Hepatocyte (in vitro differentiated cells): ENCODE results near the gene PIK3R4. TPM values are rescaled to one million over a fixed set of nuclear protein-coding genes. Genes with fewer than 3 reads are reported as not detected.

Experiments
- DNase-seq: peaks from one replicate; pipeline ENCODE4 v3.0.0-alpha.2; 2016; ENCODE audit warnings: low spot score
- H2AFZ ChIP-seq: fragments of 200-600 bp; sonication (generic); 2 replicates; pipeline ENCODE4 v1.6.0; 2016; ENCODE audit warnings: antibody characterized with exemption, mild to moderate bottlenecking
- H3K27ac ChIP-seq: fragments of 200-600 bp; sonication (generic); 2 replicates; pipeline ENCODE4 v1.5.1; 2016; ENCODE audit warnings: mild to moderate bottlenecking
- H3K27me3 ChIP-seq: fragments of 200-600 bp; sonication (generic); 2 replicates; pipeline ENCODE4 v1.6.1; 2016
- H3K36me3 ChIP-seq: fragments of 200-600 bp; sonication (generic); replicated peaks from 2 replicates; pipeline ENCODE4 v1.5.1; 2016; ENCODE audit warnings: low read depth; ENCODE audit not compliant: insufficient read depth
- H3K4me1 ChIP-seq: fragments of 200-600 bp; sonication (generic); 2 replicates; pipeline ENCODE4 v1.5.1; 2016; ENCODE audit warnings: mild to moderate bottlenecking, moderate library complexity; ENCODE audit not compliant: insufficient read depth
- H3K4me2 ChIP-seq: fragments of 200-600 bp; sonication (generic); 2 replicates; pipeline ENCODE4 v1.6.0; 2016
- H3K4me3 ChIP-seq: fragments of 200-600 bp; sonication (generic); 2 replicates; pipeline ENCODE4 v1.5.1; 2016; ENCODE audit warnings: mild to moderate bottlenecking
- H3K79me2 ChIP-seq: fragments of 200-600 bp; sonication (generic); 2 replicates; pipeline ENCODE4 v1.6.0; 2017; ENCODE audit warnings: mild to moderate bottlenecking
- H3K9me2 ChIP-seq: fragments of 200-600 bp; sonication (generic); replicated peaks from 2 replicates; pipeline ENCODE4 v1.6.0; 2017; ENCODE audit warnings: mild to moderate bottlenecking; ENCODE audit not compliant: insufficient read depth
- H3K9me3 ChIP-seq: fragments of 200-600 bp; sonication (generic); 2 replicates; pipeline ENCODE4 v1.5.1; 2016; ENCODE audit warnings: low read depth, mild to moderate bottlenecking
- H4K20me1 ChIP-seq: fragments of 200-600 bp; sonication (generic); 2 replicates; pipeline ENCODE4 v1.6.0; 2016; ENCODE audit warnings: mild to moderate bottlenecking; ENCODE audit not compliant: insufficient read depth, poor library complexity, severe bottlenecking
- EZH2 ChIP-seq: fragments of 200-600 bp; sonication (generic); IDR thresholded peaks from 2 replicates; pipeline ENCODE4 v1.6.1; 2016; ENCODE audit warnings: antibody characterized with exemption, mild to moderate bottlenecking, borderline replicate concordance
- EZH2phosphoT487 ChIP-seq: fragments of 200-600 bp; sonication (generic); IDR thresholded peaks from one replicate; pipeline ENCODE4 v1.6.1; 2018; ENCODE audit warnings: antibody characterized with exemption, mild to moderate bottlenecking, low read depth, moderate library complexity; ENCODE audit not compliant: unreplicated experiment, severe bottlenecking
- WGBS: methylation state at CpG from one replicate; pipeline ENCODE4 v1.1.6; 2016; ENCODE audit warnings: low lambda C conversion rate; ENCODE audit errors: missing lambda C conversion rate; 5-methylcytosine and 5-hydroxymethylcytosine counted together
- polyA plus RNA-seq: library from polyadenylated mRNA; unstranded; fragments of >200 nt; fragmentation: Nextera tagmentation; extraction: Ambion mirVana; gene quantifications from 2 replicates; pipeline ENCODE4 v1.2.1, GENCODE V29; 2016
- total RNA-seq: library from RNA; depleted of rRNA; stranded (reverse); fragments of >200 nt; gene quantifications from 2 replicates; pipeline ENCODE4 v1.2.3, GENCODE V29; 2014
- TF ChIP-seq, protein P1 (sequence below): fragments of 200-600 bp; sonication (generic); IDR thresholded peaks from 2 replicates; pipeline ENCODE4 v1.5.1; 2016; ENCODE audit warnings: antibody characterized with exemption, mild to moderate bottlenecking; ENCODE audit not compliant: poor library complexity

Gene PIK3R4
- total and polyA plus RNA-seq, 2 experiments from 2014 or later = 17.1 to 33.3 TPM

DNA sequence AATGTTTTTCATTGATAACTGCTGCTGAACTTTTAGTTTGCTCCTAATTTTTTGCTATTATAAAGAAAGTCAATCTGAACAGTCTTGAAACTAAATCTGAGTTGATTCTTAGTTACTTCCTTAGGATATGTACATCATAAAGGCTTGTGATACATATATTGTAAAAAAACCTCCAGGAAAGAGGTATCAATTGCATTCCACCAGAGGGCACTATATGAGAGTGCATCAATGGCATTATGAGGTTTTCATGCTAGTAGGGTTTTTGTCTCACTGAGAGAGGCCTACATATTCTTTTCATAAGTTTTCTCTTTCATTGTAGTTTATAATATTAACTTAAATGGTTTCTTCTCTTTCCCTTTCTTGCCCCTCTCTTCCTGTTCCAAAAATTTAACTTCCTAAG, 46.9 kb downstream of the PIK3R4 start:
- TF ChIP-seq, protein P1, sequence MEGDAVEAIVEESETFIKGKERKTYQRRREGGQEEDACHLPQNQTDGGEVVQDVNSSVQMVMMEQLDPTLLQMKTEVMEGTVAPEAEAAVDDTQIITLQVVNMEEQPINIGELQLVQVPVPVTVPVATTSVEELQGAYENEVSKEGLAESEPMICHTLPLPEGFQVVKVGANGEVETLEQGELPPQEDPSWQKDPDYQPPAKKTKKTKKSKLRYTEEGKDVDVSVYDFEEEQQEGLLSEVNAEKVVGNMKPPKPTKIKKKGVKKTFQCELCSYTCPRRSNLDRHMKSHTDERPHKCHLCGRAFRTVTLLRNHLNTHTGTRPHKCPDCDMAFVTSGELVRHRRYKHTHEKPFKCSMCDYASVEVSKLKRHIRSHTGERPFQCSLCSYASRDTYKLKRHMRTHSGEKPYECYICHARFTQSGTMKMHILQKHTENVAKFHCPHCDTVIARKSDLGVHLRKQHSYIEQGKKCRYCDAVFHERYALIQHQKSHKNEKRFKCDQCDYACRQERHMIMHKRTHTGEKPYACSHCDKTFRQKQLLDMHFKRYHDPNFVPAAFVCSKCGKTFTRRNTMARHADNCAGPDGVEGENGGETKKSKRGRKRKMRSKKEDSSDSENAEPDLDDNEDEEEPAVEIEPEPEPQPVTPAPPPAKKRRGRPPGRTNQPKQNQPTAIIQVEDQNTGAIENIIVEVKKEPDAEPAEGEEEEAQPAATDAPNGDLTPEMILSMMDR = peak; percentile 39
- no peak for TF ChIP-seq EZH2
- peak; percentile 17 for DNase-seq
- Histone ChIP-seq H3K4me3 (no peak overlapping the region), H3K79me2 (no peaks in the 10 kb centered on the region), H4K20me1 (no peaks in the 10 kb centered on the region), H3K27me3 (no peaks in the 10 kb centered on the region), H3K4me1 (no peaks in the 10 kb centered on the region), H2AFZ (no peak overlapping the region), H3K9me2 (no peaks in the 10 kb centered on the region), H3K9me3 (no peaks in the 10 kb centered on the region), H3K4me2 (no peak overlapping the region), H3K36me3 (peaks cover 7% of the 10 kb centered on the region), H3K27ac (no peak overlapping the region)

DNA sequence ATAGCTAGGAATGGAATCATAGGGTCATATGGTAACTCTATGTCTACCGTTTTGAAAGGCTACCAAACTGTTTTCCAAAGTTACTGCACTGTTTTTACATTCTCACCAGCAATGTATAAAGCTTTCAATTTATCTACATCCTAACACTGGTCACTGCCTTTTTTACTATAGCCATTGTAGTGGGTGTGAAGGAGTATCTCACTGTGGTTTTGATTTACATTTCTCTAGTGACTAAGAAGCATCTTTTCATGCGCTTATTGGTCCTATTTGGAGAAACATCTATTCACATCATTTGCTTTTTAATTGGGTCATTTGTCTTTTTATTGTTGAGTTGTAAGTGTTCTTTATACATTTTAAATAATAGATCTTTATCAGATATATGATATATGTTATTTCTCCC, 53.3 kb downstream of the PIK3R4 start:
- no peaks in the 10 kb centered on the region for H3K9me3 ChIP-seq
- no peaks in the 10 kb centered on the region for H3K79me2 ChIP-seq
- peaks cover 5% of the 10 kb centered on the region for H3K36me3 ChIP-seq
- no peak for DNase-seq
- H3K27me3 ChIP-seq = no peaks in the 10 kb centered on the region
- no peak overlapping the region for H3K4me3 ChIP-seq
- no peaks in the 10 kb centered on the region for H3K4me1 ChIP-seq
- no peak overlapping the region for H2AFZ ChIP-seq
- no peaks in the 10 kb centered on the region for H4K20me1 ChIP-seq
- WGBS = 96% methylated on average over 2 of the region's 2 CpGs
- H3K27ac ChIP-seq = no peak overlapping the region
- H3K9me2 ChIP-seq = no peaks in the 10 kb centered on the region
- no peak overlapping the region for H3K4me2 ChIP-seq
- no peak for TF ChIP-seq EZH2phosphoT487
- TF ChIP-seq, protein P1 = no peak
- no peak for TF ChIP-seq EZH2

DNA sequence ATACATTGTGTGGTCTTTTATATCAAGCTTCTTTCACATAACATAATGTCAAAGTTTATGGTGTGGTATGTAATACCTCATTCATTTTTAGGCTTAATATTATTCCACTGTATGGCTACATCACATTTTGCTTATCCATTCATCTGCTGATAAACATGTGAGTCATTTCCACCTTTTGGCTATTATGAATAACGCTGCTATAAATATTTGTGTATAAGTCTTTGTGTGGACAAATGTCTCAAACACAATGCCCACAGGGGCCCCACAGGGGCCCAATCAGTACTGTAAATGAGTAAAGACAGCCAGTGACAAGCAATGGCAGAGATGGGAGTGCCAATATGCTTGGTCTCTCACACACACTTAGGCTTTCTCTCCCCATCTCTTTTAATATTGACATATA, 54.2 kb downstream of the PIK3R4 start:
- Histone ChIP-seq H3K9me2 (no peaks in the 10 kb centered on the region), H4K20me1 (no peaks in the 10 kb centered on the region), H3K9me3 (no peaks in the 10 kb centered on the region), H3K4me3 (no peak overlapping the region), H3K4me1 (no peaks in the 10 kb centered on the region), H3K36me3 (no peaks in the 10 kb centered on the region), H3K4me2 (no peak overlapping the region), H3K27me3 (no peaks in the 10 kb centered on the region), H3K79me2 (no peaks in the 10 kb centered on the region), H3K27ac (no peak overlapping the region), H2AFZ (no peak overlapping the region)
- TF ChIP-seq, protein P1 = no peak
- no peak for TF ChIP-seq EZH2phosphoT487
- TF ChIP-seq EZH2 = no peak
- no peak for DNase-seq
- WGBS = 79% methylated on average over 1 of the region's 1 CpG
